Activated naive CD8-positive, alpha-beta T cell (primary cell): ENCODE measurements around the gene HEATR5A.
A peak's percentile ranks its signal among the peaks of the same experiment; 100 is the strongest.
"Not testable (repeated sequence)": the region's sequence is repeated elsewhere in the genome, so short reads cannot be mapped to it uniquely, and the experiment has no call there.

Experiments used
- H3K27ac Mint-ChIP-seq: one replicate; pipeline ENCODE4 v1.8.0; 2021; ENCODE audit warnings: mixed read lengths
- H3K27me3 Mint-ChIP-seq: one replicate; pipeline ENCODE4 v1.8.0; 2021; ENCODE audit warnings: mixed read lengths
- H3K36me3 Mint-ChIP-seq: one replicate; pipeline ENCODE4 v1.8.0; 2021; ENCODE audit warnings: mixed read lengths
- H3K4me1 Mint-ChIP-seq: one replicate; pipeline ENCODE4 v1.8.0; 2021; ENCODE audit warnings: low read depth, mixed read lengths
- H3K4me3 Mint-ChIP-seq: one replicate; pipeline ENCODE4 v1.8.0; 2021; ENCODE audit warnings: mild to moderate bottlenecking, mixed read lengths
- H3K9me3 Mint-ChIP-seq: one replicate; pipeline ENCODE4 v1.8.0; 2021; ENCODE audit warnings: low read depth, mixed read lengths

The HEATR5A gene

DNA sequence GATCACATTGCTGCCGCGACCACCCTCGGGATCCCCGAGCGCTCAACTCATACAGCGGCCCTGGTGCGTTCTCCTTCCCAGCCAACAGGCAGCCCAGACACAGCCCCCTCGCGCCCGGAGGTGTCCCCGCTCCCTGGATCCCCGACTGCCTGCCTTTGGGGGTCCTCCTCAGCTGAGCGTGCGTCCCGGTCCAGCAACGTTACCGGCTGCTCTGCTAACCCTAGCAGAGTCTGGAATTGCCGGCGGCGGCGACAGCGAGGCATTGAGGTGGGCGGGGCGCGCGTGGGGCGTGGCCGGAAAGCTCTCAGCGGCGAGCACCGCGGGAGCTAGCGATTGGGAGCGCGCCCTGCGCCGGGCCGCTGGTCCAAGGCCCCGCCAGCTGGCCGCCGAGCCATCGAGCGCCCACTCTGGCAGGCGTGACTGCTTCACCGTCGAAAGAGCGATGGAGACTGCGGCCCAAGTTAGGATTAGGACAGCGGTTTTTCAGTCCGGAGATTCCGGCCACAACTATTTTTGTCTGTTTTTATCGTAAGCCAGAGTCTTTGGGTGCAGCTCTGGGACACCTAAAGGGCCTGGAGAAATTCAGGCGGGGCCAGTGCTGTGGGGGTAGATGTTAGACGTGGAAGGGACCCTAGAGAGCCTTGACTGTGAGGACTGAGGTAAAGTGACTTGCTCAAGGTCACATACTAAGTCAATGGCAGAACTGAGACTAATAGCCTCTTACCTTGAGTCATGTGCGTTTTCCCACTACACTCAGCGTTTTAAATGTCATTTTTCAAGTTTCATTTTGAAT lies at the start of gene HEATR5A:
Gene HEATR5A, minus strand, starts transcription at position 232 of the 793 bp plus-strand sequence. CDS start 17,575 bp downstream, outside the sequence.
- H3K4me3 Mint-ChIP-seq, result peak within 1 kb of the TSS; percentile 96
- H3K9me3 Mint-ChIP-seq, result no peaks in the 10 kb centered on the region
- peaks cover 21% of the 10 kb centered on the region for H3K4me1 Mint-ChIP-seq
- H3K27ac Mint-ChIP-seq, result peak within 1 kb of the TSS; percentile 89
- no peaks in the 10 kb centered on the region for H3K27me3 Mint-ChIP-seq
- H3K36me3 Mint-ChIP-seq, result no peaks in the 10 kb centered on the region

DNA sequence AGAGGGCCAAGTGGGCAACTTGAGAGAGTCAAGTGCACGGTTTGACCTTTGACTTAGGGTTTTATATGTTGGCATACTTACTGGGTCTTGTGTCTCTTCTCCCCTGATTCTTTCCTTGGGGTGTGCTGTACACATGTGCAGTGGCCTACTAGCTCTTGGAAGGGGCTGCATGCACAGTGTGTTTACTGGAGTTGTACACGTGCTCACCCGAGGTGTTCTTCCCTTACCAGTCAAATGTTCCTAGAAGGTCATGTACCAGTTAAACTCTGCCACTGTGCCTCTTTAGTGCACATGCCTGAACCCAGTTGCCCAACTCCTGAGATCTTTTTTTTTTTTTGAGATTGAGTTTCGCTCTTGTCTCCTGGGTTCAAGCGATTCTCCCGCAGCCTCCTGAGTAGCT lies 46.2 kb upstream of the HEATR5A start:
- Mint-ChIP-seq H3K9me3 (no peaks in the 10 kb centered on the region), H3K27me3 (no peaks in the 10 kb centered on the region), H3K4me1 (no peaks in the 10 kb centered on the region), H3K4me3 (no peak overlapping the region), H3K27ac (no peak overlapping the region), H3K36me3 (no peaks in the 10 kb centered on the region)

GRCh38 chr14:31465111-31465510 lies 44.8 kb upstream of the HEATR5A start:
- Mint-ChIP-seq H3K36me3 (no peaks in the 10 kb centered on the region), H3K27ac (no peak overlapping the region), H3K9me3 (no peaks in the 10 kb centered on the region), H3K4me3 (no peak overlapping the region), H3K27me3 (no peaks in the 10 kb centered on the region), H3K4me1 (no peaks in the 10 kb centered on the region)

DNA sequence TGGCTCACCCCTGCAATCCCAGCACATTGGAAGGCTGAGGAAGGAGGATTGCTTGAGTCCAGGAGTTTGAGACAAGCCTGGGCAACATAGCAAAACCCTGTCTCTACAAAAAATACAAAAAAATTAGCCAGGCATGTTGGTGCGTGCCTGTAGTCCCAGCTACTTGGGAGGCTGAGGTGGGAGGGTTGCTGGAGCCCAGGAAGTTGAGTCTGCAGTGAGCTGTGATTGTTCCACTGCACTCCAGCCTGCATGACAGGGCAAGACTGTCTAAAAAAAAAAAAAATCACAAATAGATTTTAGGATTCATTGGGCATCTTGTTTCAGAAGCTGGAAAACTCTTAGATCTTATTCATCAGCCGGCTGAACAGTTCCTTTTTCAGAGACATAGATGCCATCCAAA lies 42.1 kb upstream of the HEATR5A start:
- not testable (repeated sequence) for H3K27ac Mint-ChIP-seq, H3K4me3 Mint-ChIP-seq, H3K9me3 Mint-ChIP-seq, H3K27me3 Mint-ChIP-seq, H3K36me3 Mint-ChIP-seq
- H3K4me1 Mint-ChIP-seq, result peaks cover 12% of the 10 kb centered on the region

GRCh38 chr14:31461545-31461944 lies 41.2 kb upstream of the HEATR5A start:
- H3K27me3 Mint-ChIP-seq, result no peaks in the 10 kb centered on the region
- no peak overlapping the region for H3K4me3 Mint-ChIP-seq
- H3K4me1 Mint-ChIP-seq, result peaks cover 14% of the 10 kb centered on the region
- H3K27ac Mint-ChIP-seq, result no peak overlapping the region
- no peaks in the 10 kb centered on the region for H3K9me3 Mint-ChIP-seq
- no peaks in the 10 kb centered on the region for H3K36me3 Mint-ChIP-seq

DNA sequence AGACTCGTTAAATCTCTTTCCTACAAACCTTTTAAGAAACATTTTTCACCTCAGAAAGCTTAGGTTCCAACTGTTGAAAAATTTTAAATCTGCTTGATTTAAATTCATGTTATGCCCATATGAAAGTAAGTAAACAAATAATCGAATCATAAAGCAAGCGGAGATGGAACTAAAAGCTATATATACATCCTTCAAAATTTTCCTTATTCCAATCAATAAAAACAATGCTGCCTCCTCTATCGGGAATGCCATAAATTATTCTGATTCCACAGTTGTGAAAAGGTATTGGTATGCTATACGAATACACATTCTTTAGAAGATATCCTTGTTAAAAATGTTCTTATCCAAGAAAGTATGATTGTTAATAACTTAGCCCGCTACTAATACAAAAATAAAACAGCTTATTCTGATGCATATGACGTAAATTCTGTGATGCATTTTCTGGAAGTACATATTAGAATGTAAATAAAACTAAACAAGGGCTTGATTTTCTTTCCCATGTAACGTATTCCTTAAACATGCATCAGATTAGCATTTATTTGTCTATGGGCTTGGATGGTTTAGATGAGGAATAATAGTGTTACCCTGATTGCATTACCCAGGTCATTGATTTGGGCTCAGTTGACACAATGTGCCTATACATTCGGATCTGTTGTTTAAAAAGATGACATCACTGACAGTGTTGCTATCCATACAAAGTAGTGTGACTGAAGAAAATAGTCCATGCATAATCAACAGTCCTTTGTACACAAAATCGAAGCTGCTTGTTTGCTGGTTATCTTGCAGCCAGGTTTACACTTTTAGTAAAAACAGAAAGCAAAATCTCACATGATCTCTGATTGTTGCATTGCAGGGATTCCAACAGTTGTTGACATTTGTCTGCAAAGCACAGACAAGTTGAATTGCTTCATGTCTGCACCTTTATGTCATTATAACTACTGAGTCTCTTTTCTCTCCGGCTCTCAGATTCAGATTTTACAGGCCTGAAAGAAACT lies 37.6 kb upstream of the HEATR5A start:
- peaks cover 27% of the 10 kb centered on the region for H3K4me1 Mint-ChIP-seq
- H3K4me3 Mint-ChIP-seq, result peak overlapping the region; percentile 97
- peak overlapping the region; percentile 96 for H3K27ac Mint-ChIP-seq
- no peaks in the 10 kb centered on the region for H3K27me3 Mint-ChIP-seq
- no peaks in the 10 kb centered on the region for H3K36me3 Mint-ChIP-seq
- H3K9me3 Mint-ChIP-seq, result no peaks in the 10 kb centered on the region

DNA sequence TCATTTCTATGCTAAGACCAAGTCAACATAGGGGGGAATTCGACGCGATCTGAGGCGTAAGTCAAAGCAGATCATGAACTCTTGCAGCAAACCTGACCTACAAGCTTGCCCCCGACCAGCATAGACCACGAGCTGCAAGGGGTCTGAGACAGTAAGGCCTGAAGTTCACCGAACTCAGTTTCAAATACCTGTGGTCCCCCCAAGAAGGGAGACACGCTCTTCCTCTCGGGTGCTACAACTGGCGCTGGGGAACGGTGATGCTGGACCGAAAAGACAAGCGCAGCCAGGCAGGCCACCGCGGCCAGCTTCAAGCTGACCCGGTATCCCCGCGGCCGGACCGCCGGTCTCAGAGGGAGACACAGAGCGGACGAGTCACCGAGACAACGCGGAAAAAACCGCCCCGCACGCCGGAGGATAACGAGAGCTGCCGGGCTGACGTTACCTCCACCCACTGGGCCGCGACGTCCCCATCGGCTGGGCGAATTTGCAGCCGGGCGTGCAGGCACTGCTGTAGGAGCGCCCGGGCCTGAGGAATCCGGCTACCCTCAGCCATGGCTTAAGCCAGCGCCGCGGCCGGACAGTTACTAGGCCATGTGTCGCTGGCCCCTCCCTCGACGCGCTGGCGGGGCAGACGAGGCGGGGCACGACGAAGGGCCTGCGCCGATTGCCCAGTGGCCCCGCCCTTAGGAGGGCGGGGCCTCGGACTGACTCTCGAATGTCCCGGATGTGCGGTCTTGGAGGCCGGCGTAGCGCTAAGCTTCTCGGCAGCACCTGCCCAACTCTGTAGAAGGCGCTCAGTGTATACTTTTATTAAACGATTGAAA lies 36.7 kb upstream of the HEATR5A start, which contains the start of gene DTD2:
Gene DTD2, minus strand, starts transcription at position 666 of the 824 bp plus-strand sequence. Its CDS starts 113 bp downstream, at position 553.
- Mint-ChIP-seq H3K27me3 (no peaks in the 10 kb centered on the region), H3K36me3 (no peaks in the 10 kb centered on the region), H3K9me3 (no peaks in the 10 kb centered on the region), H3K4me3 (peak within 1 kb of the TSS; percentile 97), H3K4me1 (peaks cover 27% of the 10 kb centered on the region), H3K27ac (peak within 1 kb of the TSS; percentile 96)

DNA sequence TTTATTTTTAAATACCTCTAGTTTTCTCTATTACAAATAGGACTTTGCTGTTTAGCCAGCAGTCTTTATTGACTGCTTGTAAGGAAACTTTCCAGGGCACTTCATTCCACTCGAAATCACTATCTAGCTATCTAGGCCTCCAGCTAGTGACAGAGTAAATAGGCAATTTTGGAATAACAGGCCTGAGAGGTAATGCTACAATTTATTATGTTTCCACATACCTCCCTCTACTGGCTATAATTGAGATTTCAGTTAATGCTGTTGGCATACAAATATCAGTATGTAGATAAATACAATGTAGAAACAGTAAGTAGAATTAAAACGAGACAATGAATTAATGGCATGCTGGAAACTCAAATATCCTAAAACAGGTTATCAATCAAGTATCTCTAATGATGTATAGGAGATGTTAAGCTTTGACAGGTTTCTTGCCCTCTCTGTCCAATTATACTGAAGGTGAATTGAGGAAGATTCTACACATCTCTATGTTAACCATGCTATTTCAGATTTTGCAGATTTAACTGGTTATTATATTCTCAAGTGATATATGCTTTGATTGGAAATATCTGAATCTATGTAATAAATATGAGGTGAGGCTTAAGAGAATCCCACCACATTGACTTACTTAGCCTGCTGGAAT lies 29.7 kb upstream of the HEATR5A start:
- H3K4me3 Mint-ChIP-seq, result no peak overlapping the region
- no peaks in the 10 kb centered on the region for H3K27me3 Mint-ChIP-seq
- no peak overlapping the region for H3K27ac Mint-ChIP-seq
- H3K4me1 Mint-ChIP-seq, result peaks cover 8% of the 10 kb centered on the region
- H3K9me3 Mint-ChIP-seq, result no peaks in the 10 kb centered on the region
- peaks cover 16% of the 10 kb centered on the region for H3K36me3 Mint-ChIP-seq

- Mint-ChIP-seq H3K4me3 (no peak overlapping the region), H3K27ac (no peak overlapping the region), H3K27me3 (no peaks in the 10 kb centered on the region), H3K4me1 (peaks cover 4% of the 10 kb centered on the region), H3K36me3 (peaks cover 18% of the 10 kb centered on the region), H3K9me3 (no peaks in the 10 kb centered on the region)
Observed at GRCh38 chr14:31449136-31449535, 28.8 kb upstream of the HEATR5A start.

- H3K9me3 Mint-ChIP-seq, result no peaks in the 10 kb centered on the region
- no peaks in the 10 kb centered on the region for H3K4me1 Mint-ChIP-seq
- H3K36me3 Mint-ChIP-seq, result peaks cover 19% of the 10 kb centered on the region
- H3K27ac Mint-ChIP-seq, result no peak overlapping the region
- H3K27me3 Mint-ChIP-seq, result no peaks in the 10 kb centered on the region
- H3K4me3 Mint-ChIP-seq, result no peak overlapping the region
Observed at GRCh38 chr14:31445703-31446102, 25.4 kb upstream of the HEATR5A start.

DNA sequence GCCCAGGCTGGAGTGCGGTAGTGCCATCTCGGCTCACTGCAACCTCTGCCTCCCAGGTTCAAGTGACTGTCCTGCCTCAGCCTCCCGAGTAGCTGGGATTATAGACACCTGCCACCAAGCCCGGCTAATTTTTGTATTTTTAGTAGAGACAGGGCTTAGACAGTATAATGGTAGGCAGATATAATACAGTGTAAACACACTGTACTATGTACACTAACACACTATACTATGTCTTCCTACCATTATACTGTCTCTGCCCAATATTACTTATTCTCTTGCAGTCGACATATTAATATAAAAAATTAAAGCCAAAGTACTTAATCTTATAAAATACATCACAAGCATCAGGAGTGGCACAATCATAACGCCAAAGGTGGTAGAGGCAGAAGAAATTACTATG lies 21.9 kb upstream of the HEATR5A start:
- Mint-ChIP-seq H3K27ac (no peak overlapping the region), H3K4me1 (no peaks in the 10 kb centered on the region), H3K27me3 (no peaks in the 10 kb centered on the region), H3K4me3 (no peak overlapping the region), H3K9me3 (no peaks in the 10 kb centered on the region), H3K36me3 (peaks cover 15% of the 10 kb centered on the region)

- Mint-ChIP-seq H3K4me3 (no peak overlapping the region), H3K27ac (no peak overlapping the region), H3K9me3 (no peaks in the 10 kb centered on the region), H3K27me3 (no peaks in the 10 kb centered on the region), H3K36me3 (peaks cover 15% of the 10 kb centered on the region), H3K4me1 (no peaks in the 10 kb centered on the region)
Observed at GRCh38 chr14:31441273-31442111, 21.1 kb upstream of the HEATR5A start.

GRCh38 chr14:31440280-31440679 lies 19.9 kb upstream of the HEATR5A start:
- H3K4me3 Mint-ChIP-seq, result no peak overlapping the region
- no peaks in the 10 kb centered on the region for H3K4me1 Mint-ChIP-seq
- no peaks in the 10 kb centered on the region for H3K27me3 Mint-ChIP-seq
- H3K9me3 Mint-ChIP-seq, result no peaks in the 10 kb centered on the region
- no peak overlapping the region for H3K27ac Mint-ChIP-seq
- peaks cover 9% of the 10 kb centered on the region for H3K36me3 Mint-ChIP-seq
